HG02763 (cell line): ENCODE results near the gene MTERF2.
"Not testable (repeated sequence)": the region's sequence is repeated elsewhere in the genome, so short reads cannot be mapped to it uniquely, and the experiment has no call there.

Experiments used
- ATAC-seq: cut with Tn5 transposase; IDR thresholded peaks from one replicate; pipeline ENCODE4 v1.9.1; 2021; ENCODE audit warnings: mild to moderate bottlenecking, moderate library complexity; ENCODE audit not compliant: unreplicated experiment

The MTERF2 gene, protein sequence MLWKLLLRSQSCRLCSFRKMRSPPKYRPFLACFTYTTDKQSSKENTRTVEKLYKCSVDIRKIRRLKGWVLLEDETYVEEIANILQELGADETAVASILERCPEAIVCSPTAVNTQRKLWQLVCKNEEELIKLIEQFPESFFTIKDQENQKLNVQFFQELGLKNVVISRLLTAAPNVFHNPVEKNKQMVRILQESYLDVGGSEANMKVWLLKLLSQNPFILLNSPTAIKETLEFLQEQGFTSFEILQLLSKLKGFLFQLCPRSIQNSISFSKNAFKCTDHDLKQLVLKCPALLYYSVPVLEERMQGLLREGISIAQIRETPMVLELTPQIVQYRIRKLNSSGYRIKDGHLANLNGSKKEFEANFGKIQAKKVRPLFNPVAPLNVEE

DNA sequence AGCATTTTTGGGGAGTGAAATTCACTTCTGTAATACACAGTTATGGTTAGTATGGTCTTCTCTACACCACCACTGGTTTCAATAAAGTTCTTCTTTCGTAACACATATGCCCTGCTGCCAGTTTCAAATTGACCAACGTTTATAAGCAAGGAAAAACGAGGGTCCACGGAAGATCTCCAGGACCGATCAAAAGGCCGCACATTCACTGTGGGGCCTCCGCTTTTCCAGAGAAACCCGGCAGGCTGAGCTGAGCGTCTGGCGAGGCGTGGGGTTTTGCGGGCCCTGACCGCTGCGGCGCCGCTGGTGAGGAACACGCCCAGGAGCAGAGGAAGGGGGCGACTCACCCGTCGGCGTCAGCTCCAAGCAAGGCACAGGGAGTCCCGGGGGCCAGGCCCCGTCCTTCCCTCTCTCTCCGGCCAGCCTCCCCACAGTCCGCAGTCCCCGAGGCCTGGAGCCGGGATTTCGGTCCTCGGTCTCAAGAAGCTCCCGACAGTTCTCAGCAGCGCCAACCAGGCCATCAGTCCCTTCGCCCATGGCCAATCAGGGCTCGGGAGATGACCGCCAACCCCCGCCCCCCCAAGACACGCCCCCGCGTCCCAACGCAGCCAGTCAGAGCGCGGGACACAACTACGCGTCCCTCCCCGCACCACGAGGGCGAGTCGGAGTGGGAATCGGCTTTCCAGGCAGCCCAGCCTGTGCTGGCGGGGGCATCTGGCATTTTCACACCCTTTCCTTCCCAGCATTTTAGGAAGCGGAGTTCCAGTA, at the start of gene MTERF2:
Gene MTERF2, minus strand, starts transcription at position 522 of the 765 bp plus-strand sequence. CDS start 8,432 bp downstream, outside the sequence.
- ATAC-seq, result peak; percentile 87

DNA sequence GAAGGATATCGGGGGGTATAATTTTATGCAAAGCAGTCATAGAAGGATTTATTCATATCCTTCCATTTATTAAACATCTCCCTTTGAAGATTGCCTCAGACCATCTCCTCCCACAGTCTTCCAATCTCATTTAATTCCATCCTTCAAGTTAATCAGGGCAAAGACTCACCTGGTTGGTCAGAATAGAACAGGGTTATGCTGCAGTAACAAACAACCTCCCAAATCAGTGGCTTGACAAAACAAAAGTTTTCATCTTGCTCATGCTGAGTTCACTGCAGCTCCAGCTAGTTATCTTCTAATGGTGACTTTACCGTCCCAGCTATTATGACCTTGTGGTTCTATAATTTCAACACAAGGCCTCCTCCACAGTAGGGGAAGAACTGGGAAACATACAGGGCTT, 48.8 kb upstream of the MTERF2 start:
- ATAC-seq, result no peak

DNA sequence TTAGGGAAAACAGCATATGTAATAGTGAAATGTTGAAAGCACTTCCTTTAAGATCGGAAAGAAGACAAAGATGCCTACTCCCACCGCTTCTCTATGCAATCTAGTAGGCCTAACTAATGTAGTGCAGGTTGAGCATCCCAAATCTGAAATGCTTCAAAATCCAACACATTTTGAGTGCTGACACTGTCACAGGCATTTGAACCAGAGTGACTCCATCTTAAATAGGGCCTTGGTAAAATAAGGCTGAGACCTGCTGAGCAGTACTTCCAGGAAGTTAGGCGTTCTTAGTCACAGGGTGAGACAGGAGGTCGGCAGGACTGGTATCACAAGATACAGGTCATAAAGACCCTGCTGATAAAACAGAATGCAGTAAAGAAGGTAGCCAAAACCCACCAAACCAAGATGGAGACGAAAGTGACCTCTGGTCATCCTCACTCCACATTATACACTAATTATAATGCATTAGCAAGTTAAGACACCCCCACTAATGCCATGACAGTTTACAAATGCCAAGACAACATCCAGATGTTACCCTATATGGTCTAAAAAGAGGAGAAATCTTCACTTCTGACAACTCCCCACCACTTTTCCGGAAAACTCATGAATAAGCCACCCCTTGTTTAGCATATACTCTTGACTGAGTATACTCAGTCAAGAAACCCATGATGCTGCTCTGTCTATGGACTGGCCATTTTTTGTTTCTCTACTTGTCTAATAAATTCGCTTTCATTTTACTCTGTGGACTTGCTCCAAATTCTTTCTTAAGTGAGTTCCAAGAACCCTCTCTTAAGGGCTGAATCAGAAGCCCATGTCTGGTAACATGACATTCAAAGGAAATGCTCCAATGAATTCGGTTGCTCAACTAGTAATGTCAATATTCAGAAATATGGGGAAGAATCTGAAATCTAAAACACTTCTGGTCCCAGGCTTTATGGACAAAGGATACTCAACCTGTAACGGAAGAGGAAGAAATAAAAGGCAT, 47.1 kb upstream of the MTERF2 start:
- no peak for ATAC-seq

DNA sequence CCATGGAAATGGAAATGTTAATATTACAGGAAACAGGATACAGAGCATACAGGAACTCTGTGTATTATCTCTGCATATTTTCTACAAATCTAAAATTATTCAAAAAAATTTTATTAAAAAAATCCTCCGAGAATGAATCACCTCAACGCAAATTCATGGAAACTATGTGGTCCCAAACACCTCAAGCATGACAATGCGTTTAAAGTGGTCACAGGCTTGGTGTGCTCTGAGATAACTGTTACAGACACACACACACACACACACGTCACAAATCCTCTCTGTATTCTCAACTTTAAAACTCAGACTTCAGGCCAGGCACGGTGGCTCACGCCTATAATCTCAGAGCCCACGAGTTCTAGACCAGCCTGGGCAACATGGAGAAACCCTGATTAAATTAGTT, 45.3 kb upstream of the MTERF2 start:
- no peak for ATAC-seq

DNA sequence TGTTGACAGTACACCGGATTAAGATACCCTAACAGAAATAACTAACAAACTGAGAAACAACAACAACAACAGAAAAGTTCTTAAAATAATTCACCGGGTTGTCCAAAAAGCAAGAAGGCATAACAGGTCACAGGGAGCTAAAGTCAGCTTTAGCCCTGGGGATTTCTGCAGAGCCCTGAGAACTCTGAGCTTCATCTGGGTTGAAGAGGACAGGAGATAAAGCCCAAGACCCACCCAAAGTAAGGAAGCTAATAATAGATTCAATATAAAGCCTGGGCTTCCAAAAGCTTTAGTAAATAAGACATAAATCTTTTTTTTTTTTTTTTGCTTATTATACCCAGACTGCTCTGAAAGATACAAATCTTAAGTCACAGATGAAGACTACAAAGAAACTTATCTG, 44.1 kb upstream of the MTERF2 start:
- ATAC-seq, result no peak

DNA sequence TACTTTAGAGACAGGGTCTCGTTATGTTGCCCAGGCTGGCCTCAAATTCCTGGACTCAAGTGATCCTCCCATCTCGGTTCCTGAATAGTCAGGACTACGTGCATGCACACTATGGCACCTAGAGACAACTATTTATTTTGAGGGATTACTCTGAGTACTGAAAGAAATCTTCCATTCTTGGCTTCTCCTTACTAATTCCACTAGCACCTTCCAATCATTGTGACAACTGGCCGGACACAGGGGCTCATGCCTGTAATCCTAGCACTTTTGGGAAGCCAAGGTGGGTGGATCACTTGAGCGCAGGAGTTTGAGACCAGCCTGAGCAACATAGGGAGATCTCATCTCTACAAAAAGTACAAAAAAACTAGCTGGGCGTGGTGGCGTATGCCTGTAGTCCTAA, 42.1 kb upstream of the MTERF2 start:
- no peak for ATAC-seq

DNA sequence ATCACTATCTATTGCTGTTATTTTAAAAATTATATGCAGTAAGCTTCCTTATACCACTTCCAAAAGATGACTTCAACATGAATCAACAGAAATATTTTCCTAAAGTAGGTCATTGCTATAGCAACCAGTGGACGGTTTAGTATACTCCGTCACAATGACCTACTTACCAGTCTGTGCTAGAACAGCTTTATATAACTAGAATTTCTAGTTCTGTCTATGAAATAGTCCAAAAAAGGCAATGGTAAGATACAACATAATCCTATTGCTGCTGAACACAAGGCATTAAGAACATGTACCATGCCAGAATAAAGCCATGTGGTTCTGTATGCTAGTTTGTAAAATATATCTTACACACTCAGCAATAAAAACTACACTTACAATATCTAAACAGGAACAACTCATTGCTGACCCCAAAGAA, 40.7 kb upstream of the MTERF2 start:
- no peak for ATAC-seq

DNA sequence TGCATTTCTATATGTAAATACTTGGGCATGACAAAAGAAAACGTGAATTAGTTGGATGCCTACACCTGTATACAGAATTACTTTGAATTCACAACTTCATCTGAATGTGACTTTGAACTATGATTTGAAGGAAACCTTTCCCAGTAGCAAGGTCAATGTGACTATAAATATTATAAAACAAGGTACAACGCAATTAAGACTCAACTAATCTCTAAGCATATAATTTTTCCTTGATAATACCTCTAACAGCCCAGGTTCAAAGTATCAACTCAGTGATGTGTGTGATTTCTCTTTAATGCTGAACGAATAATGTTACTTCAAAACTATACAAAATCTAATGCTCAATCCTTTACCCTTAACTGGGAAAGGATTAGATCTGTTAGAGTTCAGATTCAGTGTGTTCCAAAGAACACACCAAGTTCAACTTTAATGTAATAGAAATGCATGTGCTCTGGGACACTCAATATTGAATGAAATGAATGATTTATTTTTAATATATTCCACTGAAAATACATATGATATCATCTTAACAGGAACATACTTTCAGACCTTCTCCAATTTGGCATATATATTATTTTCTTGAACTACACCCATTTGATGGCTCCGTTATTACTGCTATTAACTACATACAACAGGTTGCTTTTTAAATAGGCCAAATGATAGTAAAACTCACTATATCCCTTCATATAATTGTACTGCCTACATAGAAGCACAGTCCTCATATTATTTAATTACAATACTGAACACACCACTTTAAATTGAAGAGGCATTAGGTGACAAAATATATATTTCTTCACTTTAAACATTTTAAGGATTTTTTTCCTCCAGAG, 40.1 kb upstream of the MTERF2 start:
- ATAC-seq, result no peak

DNA sequence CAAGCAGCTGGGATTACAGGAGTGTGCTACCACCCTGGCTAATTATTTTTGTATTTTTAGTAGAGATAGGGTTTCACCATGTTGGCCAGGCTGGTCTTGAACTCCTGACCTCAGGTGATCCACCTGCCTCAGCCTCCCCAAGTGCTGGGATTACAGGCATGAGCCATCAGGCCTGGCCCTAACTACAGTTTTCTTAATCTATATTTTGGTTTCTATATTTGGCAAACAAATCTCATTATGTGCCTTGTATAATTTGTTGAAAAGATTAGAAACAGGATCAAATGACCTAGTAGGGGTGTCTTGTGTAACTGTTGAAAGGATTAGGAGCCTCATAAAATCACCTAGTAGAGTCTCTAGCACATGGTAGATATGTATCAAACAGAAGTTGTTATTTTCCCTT, 39.4 kb upstream of the MTERF2 start:
- not testable (repeated sequence) for ATAC-seq

DNA sequence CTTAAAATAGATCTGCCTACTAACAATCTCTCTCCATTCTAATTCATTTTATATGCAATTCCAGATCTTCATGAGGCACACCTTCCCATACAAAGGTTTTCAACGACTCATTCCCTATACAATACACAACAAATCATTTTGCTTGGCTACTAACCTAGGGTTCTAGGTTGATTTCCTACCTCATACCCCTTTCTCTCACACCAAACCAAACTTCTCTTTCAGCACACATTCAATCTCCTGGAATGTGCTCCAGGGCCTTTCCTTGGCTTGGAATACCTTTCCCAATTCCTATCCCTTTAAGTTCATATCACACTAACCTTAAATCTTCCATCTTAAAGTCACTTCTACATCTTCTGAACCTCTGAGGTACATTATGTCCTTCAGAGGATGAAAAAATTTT, 38.7 kb upstream of the MTERF2 start:
- no peak for ATAC-seq

DNA sequence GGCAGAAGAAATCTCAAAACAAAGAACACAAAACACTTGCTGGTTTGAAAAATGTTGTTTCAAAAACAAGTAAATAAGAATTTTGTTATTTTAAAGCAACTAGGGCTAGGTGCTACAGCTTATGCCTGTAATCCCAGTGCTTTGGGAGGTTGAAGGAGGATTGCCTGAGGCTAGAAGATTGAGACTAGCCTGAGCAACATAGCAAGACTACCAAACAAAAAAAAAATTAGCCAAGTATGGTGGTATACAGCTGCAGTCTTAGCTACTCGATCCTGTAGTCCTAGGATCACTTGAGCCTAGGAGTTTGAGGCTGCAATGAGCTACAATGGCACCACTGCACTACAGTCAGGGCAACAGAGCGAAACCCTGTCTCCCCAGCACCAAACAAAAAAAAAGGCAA, 32.6 kb upstream of the MTERF2 start:
- no peak for ATAC-seq

DNA sequence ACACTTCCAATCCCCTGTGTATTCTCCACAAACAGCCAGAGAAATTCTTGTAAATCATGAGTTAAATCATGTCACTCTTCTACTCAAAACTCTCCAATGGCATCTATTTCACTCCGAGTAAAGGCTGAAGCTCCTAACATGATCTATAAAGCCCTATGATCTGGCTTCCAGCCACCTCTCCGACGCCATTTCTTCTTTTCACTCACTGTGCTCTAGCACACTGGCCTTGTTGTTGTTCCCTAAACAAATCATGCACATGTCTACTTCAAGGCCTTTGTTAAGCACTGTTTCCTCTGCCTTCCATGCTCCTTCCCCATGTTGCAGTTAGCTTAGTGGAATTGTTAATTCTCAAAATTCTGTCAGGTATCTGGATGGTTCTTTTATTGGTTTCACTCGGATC, 30.1 kb upstream of the MTERF2 start:
- no peak for ATAC-seq

DNA sequence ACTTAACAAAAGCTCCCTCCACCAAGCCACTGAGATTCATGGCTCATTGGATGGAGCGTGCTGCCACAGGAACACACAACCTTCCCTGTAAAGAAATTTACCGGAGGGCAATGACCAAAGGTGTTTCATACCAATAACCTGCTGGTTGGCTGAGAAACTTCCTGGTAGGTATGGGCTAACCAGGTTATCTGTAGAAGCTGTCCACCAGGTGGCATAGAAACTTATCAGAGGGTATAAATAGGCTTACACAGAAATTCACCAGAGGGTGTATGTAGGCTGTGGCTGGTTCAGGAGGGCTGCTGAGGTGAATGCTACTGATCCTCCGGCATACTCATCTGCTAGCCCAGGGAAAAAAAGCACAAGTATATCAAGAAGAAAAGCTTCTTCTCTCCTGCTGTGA, 27.1 kb upstream of the MTERF2 start:
- no peak for ATAC-seq

DNA sequence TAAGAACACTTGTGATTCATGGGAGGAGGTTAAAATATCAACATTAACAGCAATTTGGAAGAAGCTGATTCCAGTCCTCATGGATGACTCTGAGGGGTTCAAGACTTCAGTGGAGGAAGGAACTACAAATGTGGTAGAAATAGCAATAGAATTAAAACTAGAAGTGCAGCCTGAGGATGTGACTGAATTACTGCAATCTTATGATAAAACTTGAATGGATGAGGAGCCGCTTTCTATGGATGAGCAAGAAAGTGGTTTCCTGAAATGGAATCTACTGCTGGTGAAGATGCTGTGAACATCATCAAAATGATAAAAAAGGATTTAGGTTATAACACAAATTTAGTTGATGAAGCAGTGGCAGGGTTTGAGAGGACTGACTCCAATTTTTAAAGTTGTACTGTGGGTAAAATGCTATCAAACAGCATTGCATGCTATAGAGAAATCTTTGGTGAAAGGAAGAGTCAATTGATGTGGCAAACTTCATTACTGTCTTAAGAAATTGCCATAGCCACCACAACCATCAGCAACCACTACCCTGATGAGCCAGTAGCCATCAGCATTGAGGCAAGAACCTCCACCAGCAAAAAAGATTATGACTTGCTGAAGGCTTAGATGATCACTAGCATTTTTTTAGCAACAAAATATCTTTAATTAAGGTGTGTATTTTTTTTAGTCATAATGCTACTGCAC, 25.9 kb upstream of the MTERF2 start:
- no peak for ATAC-seq

DNA sequence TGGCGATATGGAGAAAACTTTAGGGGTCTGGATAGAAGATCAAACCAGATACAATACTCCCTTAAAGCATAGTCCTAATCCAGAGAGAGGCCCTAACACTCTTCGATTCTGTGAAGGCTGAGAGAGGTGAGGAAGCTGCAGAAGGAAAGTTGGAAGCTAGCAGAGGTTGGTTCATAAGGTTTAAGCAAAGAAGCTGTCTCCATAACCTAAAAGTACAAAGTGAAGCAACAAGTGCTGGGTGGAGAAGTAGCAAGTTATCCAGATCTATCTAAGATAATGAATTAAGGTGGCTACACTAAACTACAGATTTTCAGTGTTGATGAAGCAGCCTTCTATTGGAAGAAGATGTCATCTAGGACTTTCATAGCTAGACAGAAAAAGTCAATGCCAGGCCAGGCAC, 24.6 kb upstream of the MTERF2 start:
- no peak for ATAC-seq

DNA sequence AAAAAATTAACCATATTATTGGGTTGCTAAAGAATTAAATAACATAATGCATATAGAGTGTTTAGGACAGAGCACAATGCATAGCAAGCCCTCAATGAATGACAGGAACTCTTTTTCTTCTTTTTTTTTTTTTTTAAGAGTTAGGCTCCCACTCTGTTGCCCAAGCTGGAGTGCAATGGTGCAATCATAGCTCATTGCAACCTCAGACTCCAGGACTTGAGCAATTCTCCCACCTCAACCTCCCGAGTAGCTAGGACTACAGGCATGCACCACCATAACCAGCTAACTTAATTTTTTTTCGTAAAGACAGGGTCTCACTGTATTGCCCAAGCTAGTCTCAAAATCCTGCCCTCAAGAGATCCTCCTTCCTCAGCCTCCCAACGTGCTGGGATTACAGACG, 20.5 kb upstream of the MTERF2 start:
- no peak for ATAC-seq

DNA sequence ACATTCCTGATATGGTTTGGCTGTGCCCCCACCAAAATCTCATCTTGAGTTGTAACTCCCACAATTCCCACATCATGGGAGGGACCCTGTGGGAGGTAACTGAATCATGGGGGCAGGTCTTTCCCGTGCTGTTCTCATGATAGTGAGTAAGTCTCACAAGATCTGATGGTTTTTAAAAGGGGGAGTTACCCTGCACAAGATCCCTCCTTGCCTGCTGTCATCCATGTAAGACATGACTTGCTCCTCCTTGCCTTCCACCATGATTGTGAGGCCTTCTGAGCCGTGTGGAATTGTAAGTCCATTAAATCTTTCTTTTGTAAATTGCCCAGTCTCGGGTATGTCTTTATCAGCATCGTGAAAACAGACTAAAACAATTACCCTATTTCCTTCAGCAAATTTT, 15.7 kb upstream of the MTERF2 start:
- not testable (repeated sequence) for ATAC-seq

DNA sequence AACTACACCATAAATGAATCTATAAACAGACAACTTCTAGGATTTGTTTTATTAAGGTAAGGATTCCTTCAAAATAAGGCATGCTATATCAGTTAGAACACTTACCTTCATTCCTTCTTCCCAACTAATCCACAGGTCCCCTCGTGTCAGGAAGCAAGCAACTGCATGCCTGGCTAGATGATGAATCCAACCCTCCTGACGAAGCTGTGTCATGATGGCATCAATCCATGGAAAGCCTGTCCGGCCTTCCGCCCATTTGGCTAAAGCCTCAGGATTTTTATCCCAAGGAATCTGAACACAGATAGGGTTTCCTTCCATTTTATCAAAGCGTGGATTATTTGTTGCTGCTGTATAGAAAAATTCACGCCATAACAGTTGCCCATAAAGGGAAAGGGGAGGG, 12.5 kb upstream of the MTERF2 start:
- ATAC-seq, result no peak

DNA sequence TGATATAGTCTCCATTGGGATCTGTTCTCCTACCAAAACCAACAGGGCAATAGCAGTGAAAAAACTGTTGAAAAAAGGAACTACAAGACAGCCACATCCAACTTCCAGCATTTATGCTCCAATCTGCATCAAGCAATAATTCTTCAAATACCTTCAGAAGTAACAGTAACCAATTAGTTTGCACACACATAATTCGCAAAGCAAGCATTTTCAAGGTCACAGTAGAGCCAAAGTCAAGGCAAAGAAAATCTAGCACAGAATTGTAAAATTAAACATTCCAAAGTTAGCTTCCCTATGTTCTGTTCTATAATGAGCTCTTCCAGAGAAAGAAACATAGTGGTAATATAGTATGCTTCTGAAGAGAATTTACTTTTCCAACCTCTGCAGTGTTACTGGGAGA, 11.0 kb upstream of the MTERF2 start:
- no peak for ATAC-seq

DNA sequence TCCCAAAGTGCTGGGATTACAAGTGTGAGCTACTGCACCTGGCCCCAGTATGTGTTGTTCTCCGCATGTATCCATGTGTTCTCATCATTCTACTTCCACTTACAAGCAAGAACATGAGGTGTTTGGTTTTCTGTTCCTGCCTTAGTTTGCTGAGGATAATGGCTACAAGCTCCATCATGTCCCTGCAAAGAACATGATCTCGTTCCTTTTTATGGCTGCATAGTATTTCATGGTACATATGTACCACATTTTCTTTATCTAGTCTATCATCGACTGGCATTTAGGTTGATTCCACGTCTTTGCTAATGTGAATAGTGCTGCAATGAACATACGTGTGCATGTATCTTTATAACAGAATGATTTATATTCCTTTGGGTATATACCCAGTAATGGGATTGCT, 9.2 kb upstream of the MTERF2 start:
- not testable (repeated sequence) for ATAC-seq
